Prostate gland (tissue), 2 donors: Measurements from ENCODE around the gene ZNF264. TPM values are rescaled to one million over a fixed set of nuclear protein-coding genes. Genes with fewer than 3 reads are reported as not detected.

Experiments
- DNase-seq: peaks from one replicate; pipeline ENCODE4 v3.0.0-alpha.2; 2019; ENCODE audit warnings: low spot score
- H3K27ac ChIP-seq, 2 donors: fragments of 200-600 bp; sonication (generic); 2 replicates each; pipeline ENCODE4 v1.5.1; 2017 to 2019
- H3K27me3 ChIP-seq: fragments of 200-600 bp; sonication (generic); replicated peaks from 2 replicates; pipeline ENCODE4 v1.5.1; 2019; ENCODE audit not compliant: insufficient read depth
- H3K36me3 ChIP-seq, 2 donors: fragments of 200-600 bp; sonication (generic); 1 replicate in 1 of 2; 2 replicates in 1 of 2; pipeline versions ENCODE4 v1.5.1 to v1.8.1; 2017 to 2019
- H3K4me1 ChIP-seq: fragments of 200-600 bp; sonication (generic); replicated peaks from 2 replicates; pipeline ENCODE4 v1.5.1; 2019
- H3K4me3 ChIP-seq, 2 donors: fragments of 200-600 bp; sonication (generic); 2 replicates each; pipeline ENCODE4 v1.5.1; 2017 to 2019
- H3K9me3 ChIP-seq: fragments of 200-600 bp; sonication (generic); 2 replicates; pipeline ENCODE4 v1.5.1; 2017
- CTCF ChIP-seq, 4 experiments: fragments of 200-600 bp in 2 of 4; fragments of 450-650 bp in 2 of 4; sonication (generic) in 2 of 4; IDR thresholded peaks; 1 replicate in 3 of 4; 2 replicates in 1 of 4; pipeline ENCODE4 v1.5.1; 2016 to 2019; ENCODE audit warnings: antibody characterized with exemption in 4 of 4, mild to moderate bottlenecking in 2 of 4, moderate library complexity in 2 of 4
- POLR2A ChIP-seq: fragments of 450-650 bp; IDR thresholded peaks from one replicate; pipeline ENCODE4 v1.6.1; 2016; ENCODE audit warnings: antibody characterized with exemption, mild to moderate bottlenecking
- POLR2AphosphoS5 ChIP-seq: sonication (generic); formaldehyde crosslinking; IDR thresholded peaks from one replicate; pipeline ENCODE4 v1.6.1; 2017; ENCODE audit warnings: antibody characterized with exemption
- WGBS: methylation state at CpG from one replicate; pipeline ENCODE4 v1.1.5; 2018; 5-methylcytosine and 5-hydroxymethylcytosine counted together
- intact Hi-C: fragments of 100-400 bp; cut with DNase I; formaldehyde crosslinking; loops from one replicate; pipeline ENCODE4 v1.14.2; 2022
- small RNA-seq, 2 donors: library from RNA; depleted of rRNA; stranded (forward); fragments of <200 nt; gene quantifications; one replicate each; pipeline ENCODE3, GENCODE V24; 2016
- total RNA-seq, 2 donors: library from RNA; depleted of rRNA; stranded (reverse); fragments of >200 nt; gene quantifications; one replicate each; pipeline ENCODE4 v1.1.0, GENCODE V29; 2016

The ZNF264 gene
- total RNA-seq, 2 donors from 2014 or later, result 50.3 to 64.2 TPM

GRCh38 chr19:57267291-57267690 lies 76.0 kb downstream of the ZNF264 start:
- 56% methylated on average over 3 of the region's 3 CpGs for WGBS
- H3K4me1 ChIP-seq, result no peaks in the 10 kb centered on the region
- no peak overlapping the region for H3K27ac ChIP-seq
- no peak overlapping the region for H3K4me3 ChIP-seq
- no peak for DNase-seq
- TF ChIP-seq POLR2A, result no peak
- TF ChIP-seq CTCF (IDR thresholded peaks at IDR 0.05), result no peak
- no peak for TF ChIP-seq POLR2AphosphoS5
- H3K27me3 ChIP-seq, result no peaks in the 10 kb centered on the region
- intact Hi-C loops, result no loop called here
- H3K36me3 ChIP-seq, result no peaks in the 10 kb centered on the region
- H3K9me3 ChIP-seq, result no peaks in the 10 kb centered on the region

- H3K4me3 ChIP-seq, result no peak overlapping the region
- WGBS, result 86% methylated on average over 4 of the region's 4 CpGs
- intact Hi-C loops, result no loop called here
Observed at GRCh38 chr19:57269515-57270250, 78.4 kb downstream of the ZNF264 start.

GRCh38 chr19:57271280-57271679 lies 80.0 kb downstream of the ZNF264 start:
- 98% methylated on average over 8 of the region's 8 CpGs for WGBS
- no peaks in the 10 kb centered on the region for H3K4me1 ChIP-seq
- intact Hi-C loops, result no loop called here
- H3K9me3 ChIP-seq, result no peaks in the 10 kb centered on the region
- no peaks in the 10 kb centered on the region for H3K36me3 ChIP-seq
- no peak overlapping the region for H3K4me3 ChIP-seq
- TF ChIP-seq CTCF (IDR thresholded peaks at IDR 0.05), result no peak
- no peak for TF ChIP-seq POLR2A
- no peak for DNase-seq
- H3K27ac ChIP-seq, result no peak overlapping the region
- no peaks in the 10 kb centered on the region for H3K27me3 ChIP-seq

More at GRCh38 chr19:57269515-57270250, 78.4 kb downstream of the ZNF264 start:
- Histone ChIP-seq H3K27ac (no peak overlapping the region), H3K4me1 (no peaks in the 10 kb centered on the region), H3K27me3 (no peaks in the 10 kb centered on the region), H3K9me3 (no peaks in the 10 kb centered on the region), H3K36me3 (no peaks in the 10 kb centered on the region)
- no peak for DNase-seq
- TF ChIP-seq POLR2A (no peak), POLR2AphosphoS5 (no peak), CTCF (IDR thresholded peaks at IDR 0.05) (no peak)

Small RNA genes within 50 kb of the gene (small RNA-seq; reads per million reads assigned to genes)
- 0 reads per million in 2 donors for gene AC025588.3

Other genes starting within 250 kb of the ZNF264 start
- under 1 TPM in 1 of 2 donors, not detected in 1; 0.68 TPM for gene USP29, start 71.5 kb upstream of the ZNF264 start, total RNA-seq
- under 1 TPM in 1 of 2 donors, not detected in 1; 0.17 TPM for gene ZIM3, start 46.3 kb upstream of the ZNF264 start, total RNA-seq
- not detected for gene DUXA, start 24.0 kb upstream of the ZNF264 start, total RNA-seq
- gene AURKC, start 39.5 kb downstream of the ZNF264 start, total RNA-seq, result 10 to 100 TPM in 1 of 2 donors, 1 to 10 TPM in 1; 2.0 to 11.0 TPM
- gene ZNF805, start 49.1 kb downstream of the ZNF264 start, total RNA-seq, result 10 to 100 TPM; 16.4 to 21.1 TPM
- gene ZNF460, start 89.0 kb downstream of the ZNF264 start, total RNA-seq, result 10 to 100 TPM; 56.3 to 68.4 TPM
- 10 to 100 TPM; 10.8 to 15.3 TPM for gene ZNF543, start 129.0 kb downstream of the ZNF264 start, total RNA-seq
- 10 to 100 TPM; 11.9 to 13.2 TPM for gene ZNF304, start 159.8 kb downstream of the ZNF264 start, total RNA-seq
- gene TRAPPC2B, start 172.1 kb downstream of the ZNF264 start, total RNA-seq, result 10 to 100 TPM; 14.0 to 24.7 TPM
- gene ZNF547, start 172.1 kb downstream of the ZNF264 start, total RNA-seq, result 1 to 10 TPM; 4.3 to 8.2 TPM
- 10 to 100 TPM; 20.4 to 27.4 TPM for gene ZNF548, start 198.4 kb downstream of the ZNF264 start, total RNA-seq
- gene ZNF17, start 219.7 kb downstream of the ZNF264 start, total RNA-seq, result 10 to 100 TPM; 10.8 to 14.5 TPM
- 1 to 10 TPM; 5.5 to 8.6 TPM for gene ZNF749, start 243.8 kb downstream of the ZNF264 start, total RNA-seq